Stimulated activated CD8-positive, alpha-beta memory T cell treated with anti-CD3 and anti-CD28 coated beads, Interleukin-12 subunit alpha, Interleukin-12 subunit beta, amount 100 ng/mL, for 24 hours (primary cell): Measurements from ENCODE around the gene RAB19.
"Not testable (repeated sequence)": the region's sequence is repeated elsewhere in the genome, so short reads cannot be mapped to it uniquely, and the experiment has no call there.

ENCODE experiments used
- DNase-seq: peaks from one replicate; pipeline ENCODE4 v3.0.0-alpha.2; 2020; ENCODE audit errors: extremely low read depth

The RAB19 gene

GRCh38 chr7:140453785-140454656, 50.2 kb downstream of the RAB19 start:
- DNase-seq: not testable (repeated sequence)

DNA sequence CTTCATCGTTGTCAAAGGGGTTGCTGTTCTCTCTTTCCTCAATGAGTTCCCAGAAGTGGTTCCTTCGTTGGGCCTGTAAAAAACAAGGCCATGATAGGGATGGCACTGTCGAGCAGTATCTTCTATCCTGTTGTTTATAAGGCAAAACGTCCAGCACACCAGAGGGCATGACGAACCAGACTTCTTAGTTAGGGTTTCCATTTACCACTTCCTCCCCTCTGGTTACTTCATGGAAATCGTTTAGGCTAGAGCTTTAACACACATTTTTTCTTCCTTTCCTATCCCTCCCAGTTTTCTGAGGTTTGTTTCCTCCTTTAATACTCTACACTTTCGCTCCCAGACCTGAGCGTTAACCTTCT, 50.8 kb downstream of the RAB19 start:
- DNase-seq: no peak

DNA sequence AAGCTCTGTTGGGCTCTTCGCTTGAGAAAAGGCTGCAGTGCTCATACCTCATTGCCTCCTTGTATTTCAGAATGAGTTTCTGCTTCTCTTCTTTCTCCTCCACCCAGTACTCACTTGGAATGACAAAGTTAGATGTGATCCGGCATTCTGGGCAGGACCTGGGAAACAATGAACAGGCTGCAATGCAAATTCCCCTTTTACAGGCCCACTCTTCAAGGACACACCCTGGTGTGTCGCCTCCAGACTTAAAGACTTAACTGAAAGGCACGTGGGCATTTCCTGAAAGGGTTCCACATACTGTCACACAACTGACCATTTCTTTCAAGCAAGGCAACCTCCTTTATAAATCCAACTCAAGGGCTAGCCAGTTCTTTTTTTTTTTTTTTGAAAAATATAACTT, 51.9 kb downstream of the RAB19 start:
- DNase-seq: no peak

- DNase-seq: no peak
These were observed 52.7 kb downstream of the RAB19 start for GRCh38 chr7:140456551-140457051.

- no peak for DNase-seq
These were observed 54.3 kb downstream of the RAB19 start for GRCh38 chr7:140458201-140458600.

GRCh38 chr7:140458916-140459315, 55.1 kb downstream of the RAB19 start:
- DNase-seq: no peak

DNA sequence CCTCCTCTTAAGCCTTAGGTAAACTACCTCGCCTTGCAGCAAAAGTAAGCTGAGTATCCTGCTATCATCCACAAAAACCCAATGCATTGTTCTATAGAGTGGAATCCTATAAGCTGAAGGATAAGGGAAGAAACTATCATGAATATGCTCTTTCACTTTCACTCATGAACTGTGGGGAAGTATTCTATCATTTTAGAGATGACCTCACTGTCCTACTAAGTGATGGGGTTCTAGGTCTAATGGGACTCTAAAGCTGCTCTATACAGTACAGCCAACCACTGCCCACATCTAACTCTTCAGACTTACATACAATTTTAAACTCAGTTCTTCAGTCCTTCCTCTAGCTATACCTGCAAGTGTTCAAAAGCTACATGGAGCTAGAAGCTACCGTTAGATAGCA, 59.3 kb downstream of the RAB19 start:
- DNase-seq: no peak

GRCh38 chr7:140475747-140476333, 72.0 kb downstream of the RAB19 start:
- no peak for DNase-seq

DNA sequence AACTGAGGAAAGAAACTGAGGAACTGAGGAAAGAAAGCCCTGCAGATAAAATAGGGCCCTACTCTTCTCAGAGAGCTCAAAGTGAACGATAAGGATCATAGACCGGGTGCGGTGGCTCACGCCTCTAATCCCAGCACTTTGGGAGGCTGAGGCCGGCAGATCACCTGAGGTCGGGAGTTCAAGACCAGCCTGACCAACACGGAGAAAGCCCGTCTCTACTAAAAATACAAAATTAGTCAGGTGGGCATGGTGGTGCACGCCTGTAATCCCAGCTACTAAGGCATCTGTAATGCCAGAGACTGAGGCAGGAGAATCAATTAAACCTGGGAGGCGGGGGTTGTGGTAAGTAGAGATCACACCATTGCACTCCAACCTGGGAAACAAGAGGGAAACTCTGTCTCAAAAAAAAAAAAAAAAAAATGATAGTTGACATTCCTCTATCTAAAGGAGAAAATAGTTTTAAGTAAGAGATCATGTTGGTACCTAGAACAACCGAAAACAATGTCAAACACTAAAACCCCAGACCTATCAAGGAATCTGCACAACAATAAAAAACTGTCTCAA, 72.9 kb downstream of the RAB19 start:
- DNase-seq: no peak
